ENCODE data around the gene MAN1A1.

- TF ChIP-seq FOXM1 (IDR thresholded peaks at IDR 0.05; ENCODE audit: borderline replicate concordance) (no peak), SUZ12 (IDR thresholded peaks at IDR 0.05) (no peak), NFRKB (IDR thresholded peaks at IDR 0.05) (no peak)
These were observed 30.8 kb downstream of the MAN1A1 start for GRCh38 chr6:119318730-119319129.
